Peyer's patch (tissue), 4 donors: ENCODE measurements around the gene SLC16A4.

Source experiments
- CTCF ChIP-seq, 6 experiments: fragments of 450-650 bp in 4 of 6; fragments of 200-600 bp in 2 of 6; sonication (generic) in 1 of 6; IDR thresholded peaks; one replicate each; pipeline ENCODE4 v1.5.1; 2017 to 2019; ENCODE audit warnings: antibody characterized with exemption in 6 of 6, mild to moderate bottlenecking in 3 of 6, moderate library complexity in 1 of 6
- POLR2A ChIP-seq, 2 donors: fragments of 450-650 bp; IDR thresholded peaks; one replicate each; pipeline ENCODE4 v1.5.1; 2017; ENCODE audit warnings: antibody characterized with exemption in 2 of 2, mild to moderate bottlenecking in 2 of 2, moderate library complexity in 2 of 2

- no peak for TF ChIP-seq POLR2A (IDR thresholded peaks at IDR 0.05)
- TF ChIP-seq CTCF (IDR thresholded peaks at IDR 0.05): no peak
These were observed 42.8 kb downstream of the SLC16A4 start for GRCh38 chr1:110348050-110348449.
